Stimulated activated naive CD8-positive, alpha-beta T cell treated with anti-CD3 and anti-CD28 coated beads, Interleukin-15, amount 100 ng/mL, for 72 hours (primary cell): ENCODE results near the gene TARBP2.

Experiments
- ATAC-seq: fragments of 150-1000 bp; cut with Tn5 transposase; 2 replicates; pipeline ENCODE4 v1.10.0; 2021; ENCODE audit warnings: mild to moderate bottlenecking, moderate library complexity
- DNase-seq, 2 donors: peaks; one replicate each; pipeline ENCODE4 v3.0.0; 2021 to 2022
- H3K27ac Mint-ChIP-seq, 2 donors: one replicate each; pipeline ENCODE4 v1.8.0; 2022; ENCODE audit warnings: mild to moderate bottlenecking in 2 of 2, mixed read lengths in 2 of 2, moderate library complexity in 2 of 2
- H3K27me3 Mint-ChIP-seq: one replicate; pipeline ENCODE4 v1.8.0; 2022; ENCODE audit warnings: mixed read lengths
- H3K4me1 Mint-ChIP-seq: one replicate; pipeline ENCODE4 v1.8.0; 2022; ENCODE audit warnings: mild to moderate bottlenecking, mixed read lengths
- H3K4me3 Mint-ChIP-seq, 2 donors: one replicate each; pipeline ENCODE4 v1.8.0; 2022; ENCODE audit warnings: mild to moderate bottlenecking in 2 of 2, mixed read lengths in 2 of 2, moderate library complexity in 1 of 2
- H3K9me3 Mint-ChIP-seq, 2 donors: one replicate each; pipeline ENCODE4 v1.8.0; 2022; ENCODE audit warnings: mixed read lengths in 2 of 2

TARBP2 gene

GRCh38 chr12:53514628-53515290 is 13.7 kb downstream of the TARBP2 start:
- no peak for DNase-seq
- no peaks in the 10 kb centered on the region for H3K27me3 Mint-ChIP-seq
- no peaks in the 10 kb centered on the region for H3K4me1 Mint-ChIP-seq
- no peak overlapping the region for H3K4me3 Mint-ChIP-seq
- ATAC-seq = no peak
- H3K9me3 Mint-ChIP-seq = no peaks in the 10 kb centered on the region
- H3K27ac Mint-ChIP-seq = peak overlapping the region in 1 of 2 donors; percentile 19

- Mint-ChIP-seq H3K9me3 (no peaks in the 10 kb centered on the region), H3K4me3 (no peak overlapping the region), H3K27ac (no peak overlapping the region), H3K27me3 (no peaks in the 10 kb centered on the region), H3K4me1 (no peaks in the 10 kb centered on the region)
- no peak for DNase-seq
- ATAC-seq = no peak
These were observed 14.2 kb downstream of the TARBP2 start for GRCh38 chr12:53515291-53515680.

- H3K27ac Mint-ChIP-seq = no peak overlapping the region
- ATAC-seq (no peak), DNase-seq (no peak)
- H3K4me1 Mint-ChIP-seq = no peaks in the 10 kb centered on the region
- H3K9me3 Mint-ChIP-seq = no peaks in the 10 kb centered on the region
- no peak overlapping the region for H3K4me3 Mint-ChIP-seq
- no peaks in the 10 kb centered on the region for H3K27me3 Mint-ChIP-seq
These were observed 15.8 kb downstream of the TARBP2 start for GRCh38 chr12:53516758-53517455.

- DNase-seq = no peak
- H3K27ac Mint-ChIP-seq = no peak overlapping the region
These were observed 17.3 kb downstream of the TARBP2 start for GRCh38 chr12:53518381-53518780.

GRCh38 chr12:53523131-53523530 is 22.0 kb downstream of the TARBP2 start:
- Mint-ChIP-seq H3K4me3 (no peak overlapping the region), H3K27ac (no peak overlapping the region), H3K4me1 (no peaks in the 10 kb centered on the region), H3K9me3 (no peaks in the 10 kb centered on the region), H3K27me3 (no peaks in the 10 kb centered on the region)
- ATAC-seq (no peak), DNase-seq (no peak)

More at GRCh38 chr12:53518381-53518780, 17.3 kb downstream of the TARBP2 start:
- H3K4me3 Mint-ChIP-seq = no peak overlapping the region
- no peaks in the 10 kb centered on the region for H3K27me3 Mint-ChIP-seq
- no peaks in the 10 kb centered on the region for H3K9me3 Mint-ChIP-seq
- ATAC-seq = no peak
- no peaks in the 10 kb centered on the region for H3K4me1 Mint-ChIP-seq

GRCh38 chr12:53524476-53524875 is 23.4 kb downstream of the TARBP2 start:
- DNase-seq (no peak), ATAC-seq (no peak)
- no peaks in the 10 kb centered on the region for H3K4me1 Mint-ChIP-seq
- H3K4me3 Mint-ChIP-seq = no peak overlapping the region
- no peaks in the 10 kb centered on the region for H3K9me3 Mint-ChIP-seq
- H3K27me3 Mint-ChIP-seq = no peaks in the 10 kb centered on the region
- H3K27ac Mint-ChIP-seq = no peak overlapping the region

- H3K4me3 Mint-ChIP-seq = no peak overlapping the region
- DNase-seq (no peak), ATAC-seq (no peak)
- H3K4me1 Mint-ChIP-seq = no peaks in the 10 kb centered on the region
- H3K27me3 Mint-ChIP-seq = no peaks in the 10 kb centered on the region
- H3K27ac Mint-ChIP-seq = no peak overlapping the region
- H3K9me3 Mint-ChIP-seq = no peaks in the 10 kb centered on the region
These were observed 29.0 kb downstream of the TARBP2 start for GRCh38 chr12:53530061-53530460.

GRCh38 chr12:53530920-53531319 is 29.8 kb downstream of the TARBP2 start:
- Mint-ChIP-seq H3K4me3 (no peak overlapping the region), H3K27me3 (no peaks in the 10 kb centered on the region), H3K9me3 (no peaks in the 10 kb centered on the region), H3K27ac (no peak overlapping the region), H3K4me1 (no peaks in the 10 kb centered on the region)
- DNase-seq (no peak), ATAC-seq (no peak)

- Mint-ChIP-seq H3K27ac (no peak overlapping the region), H3K4me3 (no peak overlapping the region), H3K4me1 (no peaks in the 10 kb centered on the region), H3K9me3 (no peaks in the 10 kb centered on the region), H3K27me3 (no peaks in the 10 kb centered on the region)
- no peak for ATAC-seq
- no peak for DNase-seq
These were observed 30.9 kb downstream of the TARBP2 start for GRCh38 chr12:53532021-53532420.

GRCh38 chr12:53532524-53533445 is 31.7 kb downstream of the TARBP2 start:
- H3K27me3 Mint-ChIP-seq = no peaks in the 10 kb centered on the region
- DNase-seq (no peak), ATAC-seq (no peak)
- no peak overlapping the region for H3K27ac Mint-ChIP-seq
- H3K4me3 Mint-ChIP-seq = no peak overlapping the region
- H3K4me1 Mint-ChIP-seq = no peaks in the 10 kb centered on the region
- H3K9me3 Mint-ChIP-seq = no peaks in the 10 kb centered on the region

GRCh38 chr12:53533471-53533870 is 32.4 kb downstream of the TARBP2 start:
- ATAC-seq = no peak
- Mint-ChIP-seq H3K27me3 (no peaks in the 10 kb centered on the region), H3K9me3 (no peaks in the 10 kb centered on the region), H3K4me1 (no peaks in the 10 kb centered on the region), H3K27ac (peak overlapping the region in 1 of 2 donors; percentile 42), H3K4me3 (no peak overlapping the region)
- no peak for DNase-seq

- Mint-ChIP-seq H3K4me1 (no peaks in the 10 kb centered on the region), H3K27ac (no peak overlapping the region)
- ATAC-seq = no peak
These were observed 35.9 kb downstream of the TARBP2 start for GRCh38 chr12:53536962-53537361.

GRCh38 chr12:53538209-53538689 is 37.2 kb downstream of the TARBP2 start:
- no peak for DNase-seq
- H3K27ac Mint-ChIP-seq = peak overlapping the region in 1 of 2 donors; percentile 19
- no peak overlapping the region for H3K4me3 Mint-ChIP-seq
- H3K9me3 Mint-ChIP-seq = no peaks in the 10 kb centered on the region
- no peak for ATAC-seq
- H3K4me1 Mint-ChIP-seq = peaks cover 1% of the 10 kb centered on the region
- H3K27me3 Mint-ChIP-seq = no peaks in the 10 kb centered on the region

More at GRCh38 chr12:53536962-53537361, 35.9 kb downstream of the TARBP2 start:
- no peak for DNase-seq
- Mint-ChIP-seq H3K27me3 (no peaks in the 10 kb centered on the region), H3K9me3 (no peaks in the 10 kb centered on the region), H3K4me3 (no peak overlapping the region)

GRCh38 chr12:53539526-53539925 is 38.4 kb downstream of the TARBP2 start:
- no peak for DNase-seq
- Mint-ChIP-seq H3K9me3 (no peaks in the 10 kb centered on the region), H3K4me1 (peaks cover 12% of the 10 kb centered on the region), H3K27me3 (no peaks in the 10 kb centered on the region), H3K4me3 (no peak overlapping the region), H3K27ac (no peak overlapping the region)
- ATAC-seq = no peak

- no peaks in the 10 kb centered on the region for H3K27me3 Mint-ChIP-seq
- peak; percentile 99 for ATAC-seq
- H3K27ac Mint-ChIP-seq = peak overlapping the region; percentile 6 to 34
- peak overlapping the region; percentile 11 to 29 for H3K4me3 Mint-ChIP-seq
- no peaks in the 10 kb centered on the region for H3K9me3 Mint-ChIP-seq
- peaks cover 12% of the 10 kb centered on the region for H3K4me1 Mint-ChIP-seq
- DNase-seq = peak; percentile 48 to 69
These were observed 42.5 kb downstream of the TARBP2 start for GRCh38 chr12:53543539-53543938.
